Ascending aorta (tissue), 2 donors: Measurements from ENCODE around the gene DCTN5. TPM values are rescaled to one million over a fixed set of nuclear protein-coding genes. Genes with fewer than 3 reads are reported as not detected.

Experiments
- DNase-seq, 2 donors: peaks; one replicate each; pipeline ENCODE4 v3.0.0-alpha.2; 2019; ENCODE audit warnings: low spot score in 2 of 2
- H3K27ac ChIP-seq, 2 donors: fragments of 200-600 bp; sonication (generic); one replicate each; pipeline ENCODE4 v1.5.1; 2016 to 2017; ENCODE audit warnings: mild to moderate bottlenecking in 1 of 2
- H3K27me3 ChIP-seq: fragments of 200-600 bp; sonication (generic); one replicate; pipeline ENCODE4 v1.5.1; 2017
- H3K36me3 ChIP-seq, 2 donors: fragments of 200-600 bp; sonication (generic); one replicate each; pipeline ENCODE4 v1.5.1; 2016
- H3K4me1 ChIP-seq, 2 donors: fragments of 200-600 bp; sonication (generic); one replicate each; pipeline ENCODE4 v1.5.1; 2016 to 2017; ENCODE audit warnings: mild to moderate bottlenecking in 1 of 2
- H3K4me3 ChIP-seq, 2 donors: fragments of 200-600 bp; sonication (generic); one replicate each; pipeline ENCODE4 v1.5.1; 2016 to 2017; ENCODE audit warnings: mild to moderate bottlenecking in 1 of 2
- H3K9me3 ChIP-seq, 2 donors: fragments of 200-600 bp; sonication (generic); one replicate each; pipeline ENCODE4 v1.5.1; 2016
- intact Hi-C: fragments of 100-400 bp; cut with DNase I; formaldehyde crosslinking; loops from one replicate; pipeline ENCODE4 v1.15.1; 2023
- total RNA-seq: library from RNA; depleted of rRNA; stranded (reverse); fragments of >200 nt; gene quantifications from one replicate; pipeline ENCODE4 v1.1.0, GENCODE V29; 2016
- TF ChIP-seq, protein P1 (sequence below), 3 experiments: fragments of 200-600 bp in 2 of 3; fragments of 450-650 bp in 1 of 3; sonication (generic) in 2 of 3; IDR thresholded peaks; one replicate each; pipeline ENCODE4 v1.5.1; 2016 to 2019; ENCODE audit warnings: antibody characterized with exemption in 3 of 3, mild to moderate bottlenecking in 1 of 3, moderate library complexity in 1 of 3

DCTN5 gene
- total RNA-seq, 1 donor from 2014 or later, result 16.7 TPM

- intact Hi-C loops, result loop anchor here (10.0 kb wide), 1 partner anchor 361 kb away; no protein-coding TSS in a partner anchor
- Histone ChIP-seq H3K36me3 (peaks cover 20 to 41% of the 10 kb centered on the region in 2 donors), H3K27me3 (no peaks in the 10 kb centered on the region), H3K4me1 (peaks cover 2 to 8% of the 10 kb centered on the region in 2 donors), H3K9me3 (no peaks in the 10 kb centered on the region), H3K27ac (no peak overlapping the region), H3K4me3 (no peak overlapping the region)
- no peak for DNase-seq
- TF ChIP-seq, protein P1, sequence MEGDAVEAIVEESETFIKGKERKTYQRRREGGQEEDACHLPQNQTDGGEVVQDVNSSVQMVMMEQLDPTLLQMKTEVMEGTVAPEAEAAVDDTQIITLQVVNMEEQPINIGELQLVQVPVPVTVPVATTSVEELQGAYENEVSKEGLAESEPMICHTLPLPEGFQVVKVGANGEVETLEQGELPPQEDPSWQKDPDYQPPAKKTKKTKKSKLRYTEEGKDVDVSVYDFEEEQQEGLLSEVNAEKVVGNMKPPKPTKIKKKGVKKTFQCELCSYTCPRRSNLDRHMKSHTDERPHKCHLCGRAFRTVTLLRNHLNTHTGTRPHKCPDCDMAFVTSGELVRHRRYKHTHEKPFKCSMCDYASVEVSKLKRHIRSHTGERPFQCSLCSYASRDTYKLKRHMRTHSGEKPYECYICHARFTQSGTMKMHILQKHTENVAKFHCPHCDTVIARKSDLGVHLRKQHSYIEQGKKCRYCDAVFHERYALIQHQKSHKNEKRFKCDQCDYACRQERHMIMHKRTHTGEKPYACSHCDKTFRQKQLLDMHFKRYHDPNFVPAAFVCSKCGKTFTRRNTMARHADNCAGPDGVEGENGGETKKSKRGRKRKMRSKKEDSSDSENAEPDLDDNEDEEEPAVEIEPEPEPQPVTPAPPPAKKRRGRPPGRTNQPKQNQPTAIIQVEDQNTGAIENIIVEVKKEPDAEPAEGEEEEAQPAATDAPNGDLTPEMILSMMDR (IDR thresholded peaks at IDR 0.05), result no peak
These were observed 32.8 kb downstream of the DCTN5 start for GRCh38 chr16:23673971-23674614.

- peaks cover 12 to 19% of the 10 kb centered on the region in 2 donors for H3K36me3 ChIP-seq
- no peak overlapping the region for H3K27ac ChIP-seq
- TF ChIP-seq, protein P1 (IDR thresholded peaks at IDR 0.05), result no peak
- H3K4me3 ChIP-seq, result no peak overlapping the region
- DNase-seq, result no peak
- H3K27me3 ChIP-seq, result no peaks in the 10 kb centered on the region
- intact Hi-C loops, result loop anchor here (10.0 kb wide), 1 partner anchor 358 kb away; no protein-coding TSS in a partner anchor
- no peaks in the 10 kb centered on the region for H3K9me3 ChIP-seq
- H3K4me1 ChIP-seq, result peaks cover 4 to 10% of the 10 kb centered on the region in 2 donors
These were observed 35.7 kb downstream of the DCTN5 start for GRCh38 chr16:23676924-23677480.

GRCh38 chr16:23678430-23679273 is 37.4 kb downstream of the DCTN5 start, which contains the start of gene PLK1:
TSS of gene PLK1 (plus strand) at chr16:23678889. CDS start at chr16:23678933, 44 bp downstream.
- DNase-seq, result peak in 1 of 2 donors; percentile 79
- intact Hi-C loops, result loop anchor here (10.0 kb wide), 1 partner anchor 356 kb away; no protein-coding TSS in a partner anchor
- H3K9me3 ChIP-seq, result no peaks in the 10 kb centered on the region
- TF ChIP-seq, protein P1 (IDR thresholded peaks at IDR 0.05), result peak in 2 of 3 experiments; percentile 14 to 50
- peaks cover 8 to 22% of the 10 kb centered on the region in 2 donors for H3K36me3 ChIP-seq
- no peaks in the 10 kb centered on the region for H3K27me3 ChIP-seq
- no peak within 1 kb of the TSS for H3K27ac ChIP-seq
- peak within 1 kb of the TSS; percentile 57 to 66 for H3K4me3 ChIP-seq
- peaks cover 4 to 10% of the 10 kb centered on the region in 2 donors for H3K4me1 ChIP-seq

GRCh38 chr16:23679274-23679985 is 38.2 kb downstream of the DCTN5 start:
- peak overlapping the region; percentile 57 to 66 for H3K4me3 ChIP-seq
- H3K9me3 ChIP-seq, result no peaks in the 10 kb centered on the region
- no peak overlapping the region for H3K27ac ChIP-seq
- H3K4me1 ChIP-seq, result peaks cover 4 to 10% of the 10 kb centered on the region in 2 donors
- H3K27me3 ChIP-seq, result no peaks in the 10 kb centered on the region
- intact Hi-C loops, result loop anchor here (10.0 kb wide), 1 partner anchor 355 kb away; no protein-coding TSS in a partner anchor
- peaks cover 11 to 20% of the 10 kb centered on the region in 2 donors for H3K36me3 ChIP-seq
- TF ChIP-seq, protein P1 (IDR thresholded peaks at IDR 0.05), result no peak
- no peak for DNase-seq

DNA sequence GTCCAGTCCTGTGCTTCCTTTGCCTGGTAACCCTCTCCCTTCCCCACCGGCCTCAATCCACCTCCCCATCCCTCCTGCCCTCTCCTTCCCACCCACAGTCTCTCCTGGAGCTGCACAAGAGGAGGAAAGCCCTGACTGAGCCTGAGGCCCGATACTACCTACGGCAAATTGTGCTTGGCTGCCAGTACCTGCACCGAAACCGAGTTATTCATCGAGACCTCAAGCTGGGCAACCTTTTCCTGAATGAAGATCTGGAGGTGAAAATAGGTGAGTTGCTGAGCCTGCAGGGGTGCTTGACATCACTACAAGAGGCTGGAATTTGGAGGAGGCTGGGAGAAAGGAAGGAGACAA is 38.7 kb downstream of the DCTN5 start:
- no peak for DNase-seq
- Histone ChIP-seq H3K9me3 (no peaks in the 10 kb centered on the region), H3K27ac (no peak overlapping the region), H3K36me3 (peaks cover 14 to 19% of the 10 kb centered on the region in 2 donors), H3K27me3 (no peaks in the 10 kb centered on the region), H3K4me1 (peaks cover 4 to 10% of the 10 kb centered on the region in 2 donors), H3K4me3 (no peak overlapping the region)
- intact Hi-C loops, result loop anchor here (10.0 kb wide), 1 partner anchor 355 kb away; no protein-coding TSS in a partner anchor
- TF ChIP-seq, protein P1 (IDR thresholded peaks at IDR 0.05), result no peak
